Caco-2 (cell line): ENCODE results near the gene IKBKE. TPM values are rescaled to one million over a fixed set of nuclear protein-coding genes. Genes with fewer than 3 reads are reported as not detected.

Experiments used
- BruUV-seq: library from RNA; stranded (reverse); fragments of 400-500 nt; replicated peaks from 2 replicates; lab custom pipeline; 2021; lab: Mats Ljungman, UMichigan
- CTCF ChIA-PET: fragments of 300-600 bp; sonication (Branson Sonifier 250); formaldehyde crosslinking; loops from one replicate; lab custom pipeline; 2022; ENCODE audit warnings: antibody characterized with exemption; lab: Charles Lee
- POLR2A ChIA-PET: fragments of 300-600 bp; sonication (Branson Sonifier 250); formaldehyde crosslinking; loops from one replicate; lab custom pipeline; 2022; ENCODE audit warnings: antibody characterized with exemption; lab: Charles Lee
- DNase-seq, 2 experiments: peaks; one replicate each; pipeline versions ENCODE4 v3.0.0 to v3.0.0-alpha.2; 2020 to 2022
- H3K27me3 ChIP-seq: replicated peaks from 2 replicates; pipeline ENCODE4 v1.6.0; 2011; ENCODE audit warnings: low read length; ENCODE audit not compliant: control insufficient read depth, insufficient read depth
- H3K36me3 ChIP-seq: 2 replicates; pipeline ENCODE4 v1.5.1; 2011; ENCODE audit warnings: low read length; ENCODE audit not compliant: control insufficient read depth, insufficient read depth
- H3K4me1 ChIP-seq: fragments of 250-450 bp; sonication (Bioruptor Pico); 2 replicates; pipeline ENCODE4 v1.5.1; 2020; ENCODE audit warnings: mild to moderate bottlenecking
- H3K4me3 ChIP-seq: 2 replicates; pipeline ENCODE4 v1.5.1; 2011; ENCODE audit warnings: low read depth, mild to moderate bottlenecking, control low read depth, low read length
- H3K9me3 ChIP-seq: fragments of 250-450 bp; sonication (Bioruptor Pico); 2 replicates; pipeline ENCODE4 v1.5.1; 2020; ENCODE audit warnings: mild to moderate bottlenecking, moderate library complexity
- H3K27ac Mint-ChIP-seq: one replicate; pipeline ENCODE4 v1.8.0; 2022; ENCODE audit warnings: mixed read lengths; ENCODE audit not compliant: unreplicated experiment
- H3K27me3 Mint-ChIP-seq: one replicate; pipeline ENCODE4 v1.8.0; 2022; ENCODE audit warnings: mixed read lengths; ENCODE audit not compliant: insufficient read depth, unreplicated experiment
- H3K36me3 Mint-ChIP-seq: one replicate; pipeline ENCODE4 v1.8.0; 2022; ENCODE audit warnings: mild to moderate bottlenecking, mixed read lengths; ENCODE audit not compliant: insufficient read depth, unreplicated experiment
- H3K4me1 Mint-ChIP-seq: one replicate; pipeline ENCODE4 v1.8.0; 2022; ENCODE audit warnings: low read depth, mixed read lengths; ENCODE audit not compliant: unreplicated experiment
- H3K4me3 Mint-ChIP-seq: one replicate; pipeline ENCODE4 v1.8.0; 2022; ENCODE audit warnings: mild to moderate bottlenecking, moderate library complexity, mixed read lengths; ENCODE audit not compliant: unreplicated experiment
- H3K9me3 Mint-ChIP-seq: one replicate; pipeline ENCODE4 v1.8.0; 2022; ENCODE audit warnings: mixed read lengths; ENCODE audit not compliant: unreplicated experiment
- CTCF ChIP-seq, 2 experiments: fragments of 200-600 bp in 1 of 2; IDR thresholded peaks; 1 replicate in 1 of 2; 2 replicates in 1 of 2; pipeline versions ENCODE4 v1.5.1 to v1.8.0; 2011 to 2022; ENCODE audit warnings: antibody characterized with exemption in 1 of 2, control low read depth in 1 of 2, inconsistent platforms in 1 of 2, low read depth in 1 of 2, low read length in 1 of 2, mild to moderate bottlenecking in 1 of 2, moderate library complexity in 1 of 2; ENCODE audit not compliant: insufficient read depth in 1 of 2, severe bottlenecking in 1 of 2, unreplicated experiment in 1 of 2
- intact Hi-C: fragments of 100-400 bp; cut with micrococcal nuclease; formaldehyde crosslinking; loops from one replicate; pipeline ENCODE4 v1.10.0; 2022; ENCODE audit not compliant: unreplicated experiment
- total RNA-seq: library from RNA; stranded (reverse); gene quantifications from 2 replicates; pipeline ENCODE4 v1.2.3, GENCODE V29; 2022

The IKBKE gene
- total RNA-seq, 1 experiment from 2014 or later: 9.0 TPM

GRCh38 chr1:206514813-206515387 lies 44.6 kb downstream of the IKBKE start:
- no peaks in the 10 kb centered on the region for H3K27me3 ChIP-seq
- no peak overlapping the region for H3K4me3 ChIP-seq
- POLR2A ChIA-PET: no interaction called here
- Mint-ChIP-seq H3K4me1 (peaks cover 2% of the 10 kb centered on the region), H3K27me3 (no peaks in the 10 kb centered on the region), H3K36me3 (no peaks in the 10 kb centered on the region), H3K4me3 (no peak overlapping the region), H3K27ac (no peak overlapping the region), H3K9me3 (no peaks in the 10 kb centered on the region)
- no TSS peak for BruUV-seq
- no peak for TF ChIP-seq CTCF (IDR thresholded peaks at IDR 0.05; ENCODE audit: insufficient read depth in 1 of 2, low read depth in 1 of 2, low read length in 1 of 2, severe bottlenecking in 1 of 2, unreplicated experiment in 1 of 2)
- no peaks in the 10 kb centered on the region for H3K36me3 ChIP-seq
- H3K4me1 ChIP-seq: no peaks in the 10 kb centered on the region
- H3K9me3 ChIP-seq: no peaks in the 10 kb centered on the region
- no peak for DNase-seq
- CTCF ChIA-PET: no interaction called here
- intact Hi-C loops: no loop called here

GRCh38 chr1:206516728-206516990 lies 46.4 kb downstream of the IKBKE start:
- Histone ChIP-seq H3K9me3 (no peaks in the 10 kb centered on the region), H3K27me3 (no peaks in the 10 kb centered on the region), H3K4me1 (peaks cover 10% of the 10 kb centered on the region), H3K4me3 (no peak overlapping the region), H3K36me3 (no peaks in the 10 kb centered on the region)
- H3K4me3 Mint-ChIP-seq: no peak overlapping the region
- no peak for TF ChIP-seq CTCF (IDR thresholded peaks at IDR 0.05; ENCODE audit: insufficient read depth in 1 of 2, low read depth in 1 of 2, low read length in 1 of 2, severe bottlenecking in 1 of 2, unreplicated experiment in 1 of 2)
- no peak overlapping the region for H3K27ac Mint-ChIP-seq
- intact Hi-C loops: no loop called here
- ChIA-PET POLR2A (no interaction called here), CTCF (no interaction called here)
- no peaks in the 10 kb centered on the region for H3K27me3 Mint-ChIP-seq
- no peaks in the 10 kb centered on the region for H3K36me3 Mint-ChIP-seq
- no peaks in the 10 kb centered on the region for H3K9me3 Mint-ChIP-seq
- H3K4me1 Mint-ChIP-seq: peaks cover 10% of the 10 kb centered on the region
- no peak for DNase-seq
- BruUV-seq: no TSS peak

GRCh38 chr1:206517784-206518183 lies 47.5 kb downstream of the IKBKE start:
- H3K9me3 ChIP-seq: no peaks in the 10 kb centered on the region
- DNase-seq: no peak
- H3K27me3 Mint-ChIP-seq: no peaks in the 10 kb centered on the region
- H3K4me1 ChIP-seq: peaks cover 18% of the 10 kb centered on the region
- TF ChIP-seq CTCF (IDR thresholded peaks at IDR 0.05; ENCODE audit: insufficient read depth in 1 of 2, low read depth in 1 of 2, low read length in 1 of 2, severe bottlenecking in 1 of 2, unreplicated experiment in 1 of 2): no peak
- peaks cover 18% of the 10 kb centered on the region for H3K4me1 Mint-ChIP-seq
- POLR2A ChIA-PET: no interaction called here
- H3K9me3 Mint-ChIP-seq: no peaks in the 10 kb centered on the region
- no peaks in the 10 kb centered on the region for H3K36me3 Mint-ChIP-seq
- no peaks in the 10 kb centered on the region for H3K36me3 ChIP-seq
- intact Hi-C loops: no loop called here
- CTCF ChIA-PET: no interaction called here
- H3K27me3 ChIP-seq: no peaks in the 10 kb centered on the region
- no peak overlapping the region for H3K4me3 ChIP-seq
- BruUV-seq: no TSS peak
- H3K4me3 Mint-ChIP-seq: no peak overlapping the region
- H3K27ac Mint-ChIP-seq: no peak overlapping the region
